GM18861 (cell line): ENCODE measurements around the gene PLOD3.

ENCODE experiments used
- ATAC-seq: cut with Tn5 transposase; IDR thresholded peaks from one replicate; pipeline ENCODE4 v1.9.1; 2021; ENCODE audit not compliant: unreplicated experiment

PLOD3 gene

GRCh38 chr7:101166909-101167644 lies 50.3 kb downstream of the PLOD3 start:
- ATAC-seq: no peak

GRCh38 chr7:101166648-101166908 lies 50.8 kb downstream of the PLOD3 start:
- ATAC-seq: no peak

GRCh38 chr7:101165958-101166647 lies 51.3 kb downstream of the PLOD3 start:
- no peak for ATAC-seq

GRCh38 chr7:101165075-101165957 lies 52.1 kb downstream of the PLOD3 start, which contains the start of gene VGF:
Gene VGF, minus strand, starts transcription at chr7:101165569. Its CDS starts 726 bp downstream, at chr7:101164843.
- peak; percentile 73 for ATAC-seq

GRCh38 chr7:101164071-101164840 lies 53.1 kb downstream of the PLOD3 start:
- no peak for ATAC-seq

GRCh38 chr7:101163279-101164070 lies 53.9 kb downstream of the PLOD3 start:
- ATAC-seq: no peak

- no peak for ATAC-seq
Measured at GRCh38 chr7:101162551-101163278, 54.7 kb downstream of the PLOD3 start.

GRCh38 chr7:101161692-101162471 lies 55.5 kb downstream of the PLOD3 start:
- ATAC-seq: no peak

- no peak for ATAC-seq
Measured at GRCh38 chr7:101160910-101161309, 56.5 kb downstream of the PLOD3 start.

GRCh38 chr7:101159696-101160674 lies 57.4 kb downstream of the PLOD3 start:
- no peak for ATAC-seq

GRCh38 chr7:101156866-101157589 lies 60.4 kb downstream of the PLOD3 start:
- no peak for ATAC-seq

GRCh38 chr7:101156277-101156676 lies 61.1 kb downstream of the PLOD3 start:
- no peak for ATAC-seq
